ENCODE results near the gene MRGPRG.

- TF ChIP-seq CTCF (IDR thresholded peaks at IDR 0.05), result no peak
- TF ChIP-seq POLR2A (IDR thresholded peaks at IDR 0.05), result no peak
Observed at GRCh38 chr11:3202305-3202704, 16.3 kb downstream of the MRGPRG start.

Measured in vagina (tissue), 2 donors.